B cell (primary cell): ENCODE data around the gene CPSF6.

Experiments used
- CTCF ChIP-seq: fragments of 200-600 bp; IDR thresholded peaks from one replicate; pipeline ENCODE4 v1.8.0; 2022; ENCODE audit warnings: antibody characterized with exemption, mild to moderate bottlenecking
- EZH2 ChIP-seq: IDR thresholded peaks from 2 replicates; pipeline ENCODE4 v1.6.1; 2012; ENCODE audit warnings: borderline replicate concordance, low read depth, mild to moderate bottlenecking, moderate library complexity, low read length; ENCODE audit not compliant: insufficient read depth, poor library complexity, severe bottlenecking

DNA sequence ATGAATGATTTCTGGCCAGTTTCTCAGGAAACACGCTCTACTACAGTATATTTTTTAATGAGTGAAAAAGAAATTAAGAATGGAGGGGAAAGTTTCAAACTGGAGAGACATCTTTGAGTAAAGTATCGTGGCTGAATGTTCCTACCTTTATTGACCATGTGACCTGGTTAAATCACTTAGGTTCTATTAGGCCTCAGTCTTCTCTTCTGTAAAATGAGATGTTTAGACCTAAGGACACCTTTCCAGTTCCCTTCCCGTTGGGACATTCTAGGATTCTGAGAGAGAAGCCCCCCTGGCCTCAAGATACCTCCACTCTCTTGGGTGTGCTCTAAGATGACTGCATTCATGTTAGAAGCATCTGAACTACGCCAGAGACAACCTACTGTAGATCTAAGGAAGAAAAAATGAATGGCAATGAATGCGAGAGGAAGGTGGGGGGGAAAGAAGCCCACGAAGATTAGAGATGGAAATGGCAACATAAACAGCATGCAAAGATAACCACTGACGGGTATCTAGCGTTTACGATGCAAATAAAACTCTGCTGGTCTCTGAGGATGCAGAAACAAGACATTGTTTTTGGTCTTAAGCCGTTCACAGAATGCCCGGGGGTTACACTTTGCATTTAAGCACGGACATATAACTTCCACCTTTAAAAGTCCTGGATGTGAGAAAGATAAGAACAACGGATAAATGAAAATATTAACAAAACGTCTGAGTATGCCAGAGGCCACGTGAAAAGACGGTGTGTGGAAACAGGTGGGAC, 599 bp upstream of the CPSF6 start:
- no peak for TF ChIP-seq CTCF
- no peak for TF ChIP-seq EZH2
